HTERT RPE-1 (cell line): ENCODE results near the gene MVB12A.

ENCODE experiments used
- in situ Hi-C: fragments of 300-500 bp; cut with MboI; formaldehyde crosslinking; loops from 4 replicates; pipeline ENCODE4 v1.14.3; 2020; ENCODE audit warnings: low sequenced_read_pairs

MVB12A gene

DNA sequence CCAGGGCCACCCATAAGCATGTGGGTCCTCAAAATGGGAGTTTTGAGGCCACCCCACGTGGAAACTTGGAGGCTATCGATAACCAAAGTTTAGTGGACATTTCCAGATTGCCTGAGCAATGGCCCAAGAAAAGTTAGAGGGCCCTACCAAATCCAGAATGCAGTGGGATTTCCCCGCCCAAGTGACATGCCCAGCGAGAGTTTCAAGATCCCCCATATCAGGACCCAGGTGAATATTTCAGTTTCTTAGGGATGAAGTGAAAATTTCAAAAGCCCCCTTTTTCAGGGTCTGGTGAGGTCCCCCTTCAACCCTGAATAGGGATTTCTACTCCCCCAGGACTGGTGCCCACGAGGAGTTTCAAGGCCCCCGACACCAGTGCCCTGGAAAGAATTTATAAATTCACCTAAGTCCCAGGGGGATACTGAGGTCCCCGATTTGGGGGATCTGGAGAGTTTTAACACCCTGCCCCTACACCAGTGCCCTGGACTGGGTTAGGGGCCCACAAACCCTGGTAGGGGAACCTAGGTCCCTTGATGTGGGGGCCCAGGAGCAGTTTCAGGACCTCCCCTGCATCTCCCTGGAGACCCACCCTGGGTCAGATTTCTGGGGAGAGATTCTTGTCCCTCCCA is 15.1 kb upstream of the MVB12A start:
- in situ Hi-C loops: no loop called here

GRCh38 chr19:17405250-17406045 is 14.4 kb upstream of the MVB12A start, which contains the start of gene BST2:
Gene BST2, minus strand, starts transcription at chr19:17405630. Its CDS starts 55 bp downstream, at chr19:17405575.
- in situ Hi-C loops: no loop called here

GRCh38 chr19:17406046-17406886 is 13.6 kb upstream of the MVB12A start:
- in situ Hi-C loops: no loop called here

DNA sequence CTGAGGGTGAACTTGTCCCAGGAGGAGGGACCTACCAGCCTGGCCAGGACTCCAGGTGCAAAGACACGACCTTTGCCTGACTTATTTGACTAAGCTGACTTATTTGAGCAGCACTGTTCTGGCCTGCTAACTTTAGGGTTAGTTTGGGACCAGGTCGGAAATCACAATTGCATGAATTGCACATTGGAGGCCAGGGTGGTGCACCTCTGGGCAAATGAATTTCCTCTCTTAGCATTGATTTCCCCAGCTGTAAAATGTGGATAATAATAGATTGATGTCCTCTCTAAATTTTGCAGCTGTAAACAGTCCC is 13.0 kb upstream of the MVB12A start:
- in situ Hi-C loops: no loop called here

GRCh38 chr19:17409990-17410389 is 9.9 kb upstream of the MVB12A start:
- in situ Hi-C loops: no loop called here

GRCh38 chr19:17411801-17412200 is 8.0 kb upstream of the MVB12A start:
- in situ Hi-C loops: no loop called here

GRCh38 chr19:17414097-17414496 is 5.8 kb upstream of the MVB12A start:
- in situ Hi-C loops: no loop called here

GRCh38 chr19:17415121-17415520 is 4.7 kb upstream of the MVB12A start:
- in situ Hi-C loops: no loop called here

- in situ Hi-C loops: no loop called here
Measured at GRCh38 chr19:17418710-17419109, 1.1 kb upstream of the MVB12A start.

GRCh38 chr19:17419154-17419620 is 660 bp upstream of the MVB12A start:
- in situ Hi-C loops: no loop called here

DNA sequence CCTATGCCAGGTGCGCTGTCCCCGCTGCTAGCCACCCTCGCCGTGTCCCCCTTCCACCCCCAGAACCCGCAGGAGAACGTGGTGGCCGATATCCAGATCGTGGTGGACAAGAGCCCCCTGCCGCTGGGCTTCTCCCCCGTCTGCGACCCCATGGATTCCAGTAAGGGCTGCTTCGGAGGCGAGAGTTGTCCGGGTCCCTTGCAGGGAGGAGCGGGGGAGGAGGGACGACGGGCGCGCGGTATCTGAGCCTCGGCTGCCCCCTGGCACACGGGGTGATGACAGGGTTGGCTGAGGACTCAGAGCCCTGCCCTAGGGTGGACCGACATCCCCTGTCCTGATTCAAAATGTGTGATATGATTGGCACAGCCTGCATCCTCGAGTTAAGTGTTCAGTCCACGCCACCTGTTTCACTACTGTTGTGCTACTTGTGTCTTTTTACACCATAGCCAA is 653 bp downstream of the MVB12A start:
- in situ Hi-C loops: no loop called here

DNA sequence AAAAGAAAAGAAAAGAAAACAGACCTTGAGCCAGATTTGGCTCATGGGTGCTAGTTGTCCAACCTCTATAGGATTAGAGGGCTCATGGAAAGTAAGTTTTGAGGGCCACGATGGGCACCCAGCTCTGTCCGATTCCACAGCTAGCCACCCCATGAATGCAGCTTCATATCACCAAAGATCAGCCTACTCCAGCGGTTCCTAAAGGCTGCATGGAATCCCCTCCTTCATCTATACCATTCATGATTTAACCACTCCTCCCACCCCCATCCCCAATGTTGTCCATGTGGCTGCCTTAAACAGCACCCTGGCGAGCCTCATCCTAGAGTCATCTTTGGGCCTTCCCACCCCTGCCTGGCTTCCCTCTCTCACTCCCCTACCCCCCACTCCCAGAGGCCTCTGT is 2.1 kb downstream of the MVB12A start:
- in situ Hi-C loops: no loop called here

- in situ Hi-C loops: no loop called here
Measured at GRCh38 chr19:17423429-17424208, 3.8 kb downstream of the MVB12A start.

DNA sequence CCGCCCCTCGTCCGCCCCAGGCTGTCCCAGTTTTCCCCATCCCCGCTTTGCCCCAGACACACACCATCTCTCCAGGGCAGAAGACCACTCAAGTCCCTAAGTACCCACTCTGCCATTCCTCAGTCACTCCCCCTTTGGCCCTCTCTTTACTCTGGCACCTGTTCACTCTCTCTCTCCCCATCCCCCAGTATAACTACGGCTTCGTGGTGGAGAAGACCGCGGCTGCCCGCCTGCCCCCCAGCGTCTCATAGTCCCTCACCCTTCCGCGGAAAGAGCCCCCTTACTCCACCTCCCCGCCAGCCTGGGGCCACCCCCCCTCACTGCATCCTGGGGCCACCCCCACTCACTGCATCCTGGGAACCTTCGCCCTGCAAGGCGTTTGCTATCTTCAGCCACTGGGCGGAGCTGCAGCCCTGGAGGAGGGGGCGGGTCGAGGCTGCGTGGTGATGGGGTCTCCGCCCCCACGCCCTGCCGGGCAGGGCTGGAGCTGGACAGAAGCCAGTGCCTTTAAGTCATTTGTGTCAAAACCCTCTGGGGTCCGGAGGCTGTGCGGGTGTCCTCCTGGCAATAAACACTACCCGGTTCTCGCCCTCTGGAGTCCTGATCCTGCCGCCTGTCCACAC is 5.0 kb downstream of the MVB12A start:
- in situ Hi-C loops: no loop called here

DNA sequence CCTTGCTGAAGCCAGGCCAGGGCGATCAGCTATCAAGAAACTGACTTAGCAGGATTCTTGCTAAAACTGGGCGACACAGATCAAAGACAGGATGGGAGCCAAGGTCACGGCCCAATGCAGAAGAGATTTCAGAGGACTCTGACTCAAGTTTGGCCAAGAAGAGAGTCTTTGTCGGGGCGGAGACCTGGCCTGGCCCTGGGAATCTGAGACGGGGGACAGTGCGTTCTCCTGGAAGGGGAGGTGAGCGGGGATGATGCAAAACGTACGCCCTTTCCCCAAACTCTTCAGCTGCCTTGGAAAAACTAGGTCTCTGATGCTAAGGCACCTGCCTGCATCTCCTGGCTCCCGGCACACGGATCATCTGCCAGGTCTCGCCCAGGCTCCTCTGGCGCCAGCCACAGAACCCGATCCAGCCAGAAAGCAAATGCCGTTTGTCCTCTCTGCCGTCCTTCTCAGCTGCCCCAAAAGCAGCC is 9.8 kb downstream of the MVB12A start:
- in situ Hi-C loops: no loop called here

GRCh38 chr19:17431417-17431816 is 11.6 kb downstream of the MVB12A start:
- in situ Hi-C loops: no loop called here

- in situ Hi-C loops: no loop called here
Measured at GRCh38 chr19:17435218-17435617, 15.4 kb downstream of the MVB12A start.

- in situ Hi-C loops: no loop called here
Measured at GRCh38 chr19:17436094-17436873, 16.4 kb downstream of the MVB12A start.

DNA sequence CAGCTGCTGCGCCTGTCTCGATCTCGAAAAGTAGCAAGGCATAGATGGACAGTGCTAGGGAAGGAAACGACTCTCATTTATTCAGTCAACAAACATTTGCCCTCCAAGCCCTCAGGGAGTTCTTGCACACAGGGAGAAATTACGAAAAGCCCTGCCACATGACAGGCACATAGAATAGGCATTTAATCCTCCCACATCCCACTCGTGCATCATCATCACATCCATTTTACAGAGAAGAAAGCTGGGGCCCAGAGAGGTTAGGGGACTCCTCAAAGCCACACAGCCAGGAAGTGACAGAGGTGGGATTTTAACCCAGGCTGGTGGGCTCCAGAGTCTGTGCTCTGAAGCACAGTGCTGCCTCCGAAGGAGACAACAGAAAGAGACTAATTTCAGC is 17.0 kb downstream of the MVB12A start:
- in situ Hi-C loops: no loop called here
